HFF-Myc (cell line): Measurements from ENCODE around the gene ROBO1.

ENCODE experiments used
- DNase-seq: peaks from one replicate; pipeline ENCODE4 v3.0.0-alpha.2; 2011; ENCODE audit warnings: low read depth; ENCODE audit errors: extremely low read depth
- H3K4me3 ChIP-seq: replicated peaks from 2 replicates; pipeline ENCODE4 v1.5.1; 2011; ENCODE audit warnings: low read depth, mild to moderate bottlenecking, control low read depth, low read length
- CTCF ChIP-seq: IDR thresholded peaks from 2 replicates; pipeline ENCODE4 v1.5.1; 2012; ENCODE audit warnings: mild to moderate bottlenecking, low read depth, low read length, control low read depth; ENCODE audit errors: missing control alignments

Gene ROBO1

DNA sequence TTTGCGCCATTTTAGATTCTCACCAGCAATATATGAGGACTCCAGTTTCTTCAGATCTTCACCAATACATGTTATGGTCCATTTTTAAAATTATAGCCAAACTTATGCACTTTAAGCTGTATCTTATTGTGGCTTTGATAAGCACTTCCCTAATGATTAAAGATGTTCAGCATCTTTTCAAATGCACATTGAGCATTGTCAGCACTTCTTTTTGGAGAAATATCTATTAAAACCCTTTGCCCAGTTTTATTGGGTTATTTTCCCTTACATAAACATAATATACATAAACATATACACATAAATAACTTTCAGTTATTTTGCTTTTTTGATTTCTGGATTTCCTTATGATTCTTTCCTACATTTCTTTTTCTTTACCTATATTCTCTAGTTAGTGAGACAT lies 83.8 kb downstream of the ROBO1 start:
- no peak overlapping the region for H3K4me3 ChIP-seq
- DNase-seq, result no peak
- TF ChIP-seq CTCF, result no peak

- H3K4me3 ChIP-seq, result no peak overlapping the region
- no peak for TF ChIP-seq CTCF
- DNase-seq, result no peak
Observed at GRCh38 chr3:79672731-79673130, 95.1 kb downstream of the ROBO1 start.

- DNase-seq, result no peak
- no peak overlapping the region for H3K4me3 ChIP-seq
- no peak for TF ChIP-seq CTCF
Observed at GRCh38 chr3:79672075-79672474, 95.7 kb downstream of the ROBO1 start.

- no peak overlapping the region for H3K4me3 ChIP-seq
- DNase-seq, result no peak
- TF ChIP-seq CTCF, result no peak
Observed at GRCh38 chr3:79670178-79670577, 97.6 kb downstream of the ROBO1 start.

DNA sequence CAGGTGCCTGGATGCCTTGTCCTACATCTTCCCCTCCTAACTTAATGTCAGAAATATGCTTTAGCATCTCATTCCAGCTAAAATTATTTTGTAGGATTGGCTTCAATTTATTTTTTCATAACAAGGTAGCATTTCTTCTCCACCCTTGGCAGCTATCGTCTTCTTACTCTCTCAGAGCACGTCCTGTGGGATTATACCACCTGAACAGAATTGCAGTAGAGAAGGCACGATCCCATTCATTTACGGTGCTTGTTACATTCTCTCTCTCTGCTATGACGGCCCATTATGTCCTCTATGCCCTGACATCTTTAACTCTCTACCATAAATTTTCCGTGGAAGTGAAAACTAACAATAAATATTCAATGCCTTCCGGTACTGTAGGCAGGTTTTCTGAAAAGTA lies 103.3 kb downstream of the ROBO1 start:
- TF ChIP-seq CTCF, result no peak
- DNase-seq, result no peak
- no peak overlapping the region for H3K4me3 ChIP-seq

- TF ChIP-seq CTCF, result no peak
- H3K4me3 ChIP-seq, result no peak overlapping the region
- no peak for DNase-seq
Observed at GRCh38 chr3:79661896-79662295, 105.9 kb downstream of the ROBO1 start.

DNA sequence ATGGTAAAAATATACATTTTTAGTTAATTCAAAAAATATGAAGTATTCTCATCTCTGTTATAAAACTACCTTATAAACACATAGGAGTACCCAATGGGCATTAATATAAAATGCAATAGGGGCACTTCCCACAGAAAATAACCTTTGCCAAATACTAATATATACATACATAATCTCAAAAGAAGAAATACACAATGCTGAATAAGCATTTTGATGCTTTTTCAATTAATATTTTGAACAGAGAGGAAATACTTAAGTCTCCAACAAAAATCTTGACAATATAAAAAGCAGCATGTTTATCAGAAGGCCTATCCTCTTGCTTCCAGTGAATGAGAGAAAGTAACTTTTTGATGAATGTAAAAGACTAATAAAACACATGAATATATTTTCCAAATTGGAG lies 110.7 kb downstream of the ROBO1 start:
- DNase-seq, result no peak
- no peak for TF ChIP-seq CTCF

More for the DNA sequence above, 110.7 kb downstream of the ROBO1 start:
- no peak overlapping the region for H3K4me3 ChIP-seq
